Measurements from ENCODE around the gene CIAO3.

Gene CIAO3

DNA sequence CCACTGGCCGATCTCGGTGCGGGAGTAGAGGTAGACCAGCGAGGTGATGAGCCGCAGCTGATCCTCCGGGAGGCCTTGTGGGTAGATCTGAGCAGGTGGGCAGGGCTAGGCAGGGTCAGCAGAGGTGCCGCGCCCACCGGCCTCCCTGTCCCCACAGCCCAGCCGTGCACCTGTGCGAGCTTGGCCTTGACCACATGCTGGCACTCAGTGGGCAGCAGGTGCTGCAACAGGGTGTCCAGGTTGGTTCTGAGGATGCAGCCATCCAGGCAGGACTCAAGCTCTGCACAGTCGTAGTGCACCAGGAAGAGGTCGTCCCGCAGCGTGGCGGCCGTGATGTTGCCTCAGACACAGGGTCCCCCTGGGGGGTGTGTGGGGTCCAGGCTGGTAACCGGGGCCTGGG is 32.2 kb upstream of the CIAO3 start:
- TF ChIP-seq, protein P1, sequence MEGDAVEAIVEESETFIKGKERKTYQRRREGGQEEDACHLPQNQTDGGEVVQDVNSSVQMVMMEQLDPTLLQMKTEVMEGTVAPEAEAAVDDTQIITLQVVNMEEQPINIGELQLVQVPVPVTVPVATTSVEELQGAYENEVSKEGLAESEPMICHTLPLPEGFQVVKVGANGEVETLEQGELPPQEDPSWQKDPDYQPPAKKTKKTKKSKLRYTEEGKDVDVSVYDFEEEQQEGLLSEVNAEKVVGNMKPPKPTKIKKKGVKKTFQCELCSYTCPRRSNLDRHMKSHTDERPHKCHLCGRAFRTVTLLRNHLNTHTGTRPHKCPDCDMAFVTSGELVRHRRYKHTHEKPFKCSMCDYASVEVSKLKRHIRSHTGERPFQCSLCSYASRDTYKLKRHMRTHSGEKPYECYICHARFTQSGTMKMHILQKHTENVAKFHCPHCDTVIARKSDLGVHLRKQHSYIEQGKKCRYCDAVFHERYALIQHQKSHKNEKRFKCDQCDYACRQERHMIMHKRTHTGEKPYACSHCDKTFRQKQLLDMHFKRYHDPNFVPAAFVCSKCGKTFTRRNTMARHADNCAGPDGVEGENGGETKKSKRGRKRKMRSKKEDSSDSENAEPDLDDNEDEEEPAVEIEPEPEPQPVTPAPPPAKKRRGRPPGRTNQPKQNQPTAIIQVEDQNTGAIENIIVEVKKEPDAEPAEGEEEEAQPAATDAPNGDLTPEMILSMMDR (IDR thresholded peaks at IDR 0.05; ENCODE audit: poor library complexity, severe bottlenecking): no peak
- no peak for ATAC-seq (ENCODE audit: low read depth)
- no peak overlapping the region for H3K4me3 ChIP-seq (ENCODE audit: severe bottlenecking)

DNA sequence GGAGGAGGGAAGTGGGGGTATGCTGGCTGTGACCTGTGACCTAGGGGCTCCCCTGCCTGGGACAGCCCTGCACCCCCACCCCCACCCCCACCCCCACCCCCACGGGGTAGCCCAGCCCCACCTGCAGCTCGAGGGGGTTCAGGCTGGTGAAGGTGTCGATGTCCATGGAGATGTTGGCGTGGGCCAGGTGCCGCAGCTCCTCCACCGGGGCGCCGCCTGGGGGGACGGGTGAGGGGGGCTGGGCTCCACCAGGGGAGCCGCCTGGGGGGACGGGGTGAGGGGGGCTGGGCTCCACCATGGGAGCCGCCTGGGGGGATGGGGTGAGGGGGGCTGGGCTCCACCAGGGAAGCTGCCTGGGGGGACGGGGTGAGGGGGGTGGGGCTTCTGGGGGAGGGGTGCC is 29.6 kb upstream of the CIAO3 start:
- ATAC-seq (ENCODE audit: low read depth): no peak

More for the DNA sequence above, 32.2 kb upstream of the CIAO3 start:
- Histone ChIP-seq H3K4me1 (ENCODE audit: insufficient read depth, poor library complexity, severe bottlenecking) (peaks cover 3% of the 10 kb centered on the region), H3K36me3 (ENCODE audit: low read depth) (no peaks in the 10 kb centered on the region), H3K27ac (ENCODE audit: poor library complexity, severe bottlenecking) (no peak overlapping the region), H3K9me3 (ENCODE audit: severe bottlenecking) (no peaks in the 10 kb centered on the region), H3K27me3 (ENCODE audit: insufficient read depth, poor library complexity, severe bottlenecking) (no peaks in the 10 kb centered on the region)
- DNase-seq (ENCODE audit: low spot score): no peak

GRCh38 chr16:769934-770333 is 29.1 kb upstream of the CIAO3 start:
- Histone ChIP-seq H3K27me3 (ENCODE audit: insufficient read depth, poor library complexity, severe bottlenecking) (no peaks in the 10 kb centered on the region), H3K27ac (ENCODE audit: poor library complexity, severe bottlenecking) (no peak overlapping the region), H3K36me3 (ENCODE audit: low read depth) (no peaks in the 10 kb centered on the region), H3K4me1 (ENCODE audit: insufficient read depth, poor library complexity, severe bottlenecking) (no peaks in the 10 kb centered on the region), H3K4me3 (ENCODE audit: severe bottlenecking) (no peak overlapping the region), H3K9me3 (ENCODE audit: severe bottlenecking) (no peaks in the 10 kb centered on the region)
- no peak for DNase-seq (ENCODE audit: low spot score)
- ATAC-seq (ENCODE audit: low read depth): no peak
- TF ChIP-seq, protein P1 (IDR thresholded peaks at IDR 0.05; ENCODE audit: poor library complexity, severe bottlenecking): no peak

More for the DNA sequence above, 29.6 kb upstream of the CIAO3 start:
- no peak for DNase-seq (ENCODE audit: low spot score)
- H3K9me3 ChIP-seq (ENCODE audit: severe bottlenecking): no peaks in the 10 kb centered on the region
- H3K4me3 ChIP-seq (ENCODE audit: severe bottlenecking): no peak overlapping the region
- no peaks in the 10 kb centered on the region for H3K36me3 ChIP-seq (ENCODE audit: low read depth)
- TF ChIP-seq, protein P1 (IDR thresholded peaks at IDR 0.05; ENCODE audit: poor library complexity, severe bottlenecking): no peak
- H3K27me3 ChIP-seq (ENCODE audit: insufficient read depth, poor library complexity, severe bottlenecking): no peaks in the 10 kb centered on the region
- H3K27ac ChIP-seq (ENCODE audit: poor library complexity, severe bottlenecking): no peak overlapping the region
- H3K4me1 ChIP-seq (ENCODE audit: insufficient read depth, poor library complexity, severe bottlenecking): no peaks in the 10 kb centered on the region

GRCh38 chr16:769184-769784 is 28.5 kb upstream of the CIAO3 start:
- ATAC-seq (ENCODE audit: low read depth) (no peak; the same call in 2 of the 3 replicates), DNase-seq (ENCODE audit: low spot score) (no peak)
- H3K36me3 ChIP-seq (ENCODE audit: low read depth): no peaks in the 10 kb centered on the region
- TF ChIP-seq, protein P1 (IDR thresholded peaks at IDR 0.05; ENCODE audit: poor library complexity, severe bottlenecking): no peak
- no peaks in the 10 kb centered on the region for H3K4me1 ChIP-seq (ENCODE audit: insufficient read depth, poor library complexity, severe bottlenecking)
- H3K9me3 ChIP-seq (ENCODE audit: severe bottlenecking): no peaks in the 10 kb centered on the region
- no peak overlapping the region for H3K4me3 ChIP-seq (ENCODE audit: severe bottlenecking)
- no peaks in the 10 kb centered on the region for H3K27me3 ChIP-seq (ENCODE audit: insufficient read depth, poor library complexity, severe bottlenecking)
- H3K27ac ChIP-seq (ENCODE audit: poor library complexity, severe bottlenecking): no peak overlapping the region

DNA sequence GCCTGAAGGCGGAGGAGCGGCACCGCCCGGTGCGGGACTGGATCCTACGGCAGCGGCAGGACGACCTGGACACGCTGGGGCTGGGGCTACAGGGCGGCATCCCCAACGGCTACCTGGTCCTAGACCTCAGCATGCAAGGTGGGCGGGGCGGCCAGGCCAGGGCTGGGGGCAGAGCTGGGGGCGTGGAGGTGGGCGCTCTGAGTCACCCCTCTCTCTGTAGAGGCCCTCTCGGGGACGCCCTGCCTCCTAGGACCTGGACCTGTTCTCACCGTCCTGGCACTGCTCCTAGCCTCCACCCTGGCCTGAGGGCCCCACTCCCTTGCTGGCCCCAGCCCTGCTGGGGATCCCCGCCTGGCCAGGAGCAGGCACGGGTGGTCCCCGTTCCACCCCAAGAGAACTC is 27.6 kb upstream of the CIAO3 start:
- no peaks in the 10 kb centered on the region for H3K36me3 ChIP-seq (ENCODE audit: low read depth)
- H3K9me3 ChIP-seq (ENCODE audit: severe bottlenecking): no peaks in the 10 kb centered on the region
- H3K27me3 ChIP-seq (ENCODE audit: insufficient read depth, poor library complexity, severe bottlenecking): no peaks in the 10 kb centered on the region
- H3K27ac ChIP-seq (ENCODE audit: poor library complexity, severe bottlenecking): no peak overlapping the region
- TF ChIP-seq, protein P1 (IDR thresholded peaks at IDR 0.05; ENCODE audit: poor library complexity, severe bottlenecking): no peak
- DNase-seq (ENCODE audit: low spot score) (no peak), ATAC-seq (ENCODE audit: low read depth) (peak; percentile 27; the same call in 2 of the 3 replicates)
- no peak overlapping the region for H3K4me3 ChIP-seq (ENCODE audit: severe bottlenecking)
- H3K4me1 ChIP-seq (ENCODE audit: insufficient read depth, poor library complexity, severe bottlenecking): no peaks in the 10 kb centered on the region

Data from RWPE2 (cell line).